COLO829 (cell line): Measurements from ENCODE around the gene CAPN7.

Experiments
- DNase-seq: peaks from one replicate; pipeline ENCODE4 v3.0.0; 2012; ENCODE audit warnings: low spot score

CAPN7 gene

DNA sequence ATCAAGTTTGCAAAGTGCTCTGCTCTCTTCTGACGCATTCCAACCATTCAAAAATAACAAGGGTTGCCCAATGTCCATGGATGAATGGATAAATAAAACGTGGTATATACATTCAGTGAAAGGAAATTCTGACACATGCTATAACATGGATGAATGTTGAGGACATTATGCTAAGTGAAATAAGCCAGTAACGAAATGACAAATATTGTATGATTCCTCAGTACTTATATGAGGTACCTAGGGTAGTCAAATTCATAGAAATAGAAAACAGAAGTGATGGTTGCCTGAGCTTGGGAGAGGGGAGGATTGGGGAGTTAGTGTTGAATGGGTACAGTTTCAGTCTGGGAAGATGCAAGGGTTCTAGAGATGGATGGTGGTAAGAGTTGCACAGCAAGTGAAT lies 92.5 kb downstream of the CAPN7 start:
- DNase-seq, result no peak

DNA sequence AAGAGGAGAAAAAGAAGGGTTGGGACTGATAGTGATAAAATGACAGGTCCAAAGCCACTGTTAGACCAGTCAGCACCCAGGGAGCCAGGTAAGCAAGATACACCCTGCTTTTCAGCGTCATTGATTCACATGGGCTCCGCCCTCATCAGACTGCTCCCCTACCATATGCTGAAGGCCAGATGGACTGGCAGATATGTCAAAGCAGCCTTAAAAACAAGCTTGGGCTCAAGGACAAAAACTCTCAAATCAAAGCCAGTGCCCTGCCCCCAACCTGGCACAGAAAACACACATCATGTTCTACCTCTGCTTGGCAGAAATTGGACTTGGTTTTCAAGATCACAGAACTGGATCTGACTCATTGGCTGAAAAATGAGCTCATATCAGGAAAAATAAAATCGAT lies 93.0 kb downstream of the CAPN7 start:
- no peak for DNase-seq

DNA sequence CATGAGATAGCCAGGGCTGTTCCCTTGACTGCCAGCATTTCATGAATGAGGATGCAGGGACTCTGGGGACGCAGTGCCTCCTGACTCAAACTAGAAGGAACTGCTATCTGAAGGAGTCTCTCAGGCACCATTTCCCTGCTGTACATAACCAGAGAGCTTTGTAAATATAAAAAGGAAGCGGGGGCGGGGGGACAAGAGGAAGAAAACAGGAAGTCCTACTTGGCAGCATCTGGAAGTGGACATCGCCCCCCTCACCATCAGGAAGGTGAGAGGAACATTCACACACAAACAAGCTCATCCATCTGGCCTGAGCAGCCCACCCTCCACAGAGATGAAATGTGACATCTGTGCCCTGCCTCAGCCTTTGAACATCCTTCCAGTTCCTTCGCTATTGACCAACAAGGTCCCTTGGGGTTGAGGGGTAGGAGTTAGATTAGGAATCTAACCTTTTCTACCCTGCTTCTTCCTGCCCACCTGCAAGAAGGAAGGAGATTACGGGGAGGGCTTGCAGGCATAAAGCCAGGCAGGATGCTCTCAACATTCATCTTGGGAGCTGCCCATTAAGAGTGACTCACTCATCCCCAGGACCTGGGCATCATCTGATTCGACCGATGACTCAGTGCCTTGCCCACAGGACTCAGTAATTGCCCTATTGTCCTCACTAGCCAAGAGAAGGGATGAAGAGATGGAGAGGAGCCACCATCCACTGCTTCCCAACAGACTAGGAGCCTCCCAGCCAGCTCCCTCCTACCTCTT lies 94.5 kb downstream of the CAPN7 start:
- peak; percentile 80 for DNase-seq

DNA sequence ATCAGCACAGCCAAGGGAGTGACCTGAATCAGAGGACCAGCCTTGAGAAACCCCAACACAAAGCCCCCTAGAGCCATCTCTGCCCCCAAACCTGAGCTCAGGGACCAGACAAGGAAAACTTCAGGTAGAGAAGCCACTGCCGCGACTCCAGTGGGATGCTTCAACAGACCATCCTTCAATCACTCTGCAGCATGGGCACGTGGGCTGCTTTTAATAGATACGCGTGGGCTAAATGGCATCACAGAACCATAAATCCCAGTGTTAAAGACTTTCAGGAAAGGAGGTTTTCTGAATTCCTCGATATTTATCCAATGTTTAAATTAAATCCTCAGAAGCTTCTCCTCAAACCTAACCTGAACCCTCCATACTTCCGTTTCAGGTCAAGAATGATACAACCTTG lies 95.7 kb downstream of the CAPN7 start:
- no peak for DNase-seq
